NCI-H226 (cell line): ENCODE data around the gene GNPDA2.

ENCODE experiments used
- DNase-seq: peaks from one replicate; pipeline ENCODE4 v3.0.0-alpha.2; 2015

GNPDA2 gene

DNA sequence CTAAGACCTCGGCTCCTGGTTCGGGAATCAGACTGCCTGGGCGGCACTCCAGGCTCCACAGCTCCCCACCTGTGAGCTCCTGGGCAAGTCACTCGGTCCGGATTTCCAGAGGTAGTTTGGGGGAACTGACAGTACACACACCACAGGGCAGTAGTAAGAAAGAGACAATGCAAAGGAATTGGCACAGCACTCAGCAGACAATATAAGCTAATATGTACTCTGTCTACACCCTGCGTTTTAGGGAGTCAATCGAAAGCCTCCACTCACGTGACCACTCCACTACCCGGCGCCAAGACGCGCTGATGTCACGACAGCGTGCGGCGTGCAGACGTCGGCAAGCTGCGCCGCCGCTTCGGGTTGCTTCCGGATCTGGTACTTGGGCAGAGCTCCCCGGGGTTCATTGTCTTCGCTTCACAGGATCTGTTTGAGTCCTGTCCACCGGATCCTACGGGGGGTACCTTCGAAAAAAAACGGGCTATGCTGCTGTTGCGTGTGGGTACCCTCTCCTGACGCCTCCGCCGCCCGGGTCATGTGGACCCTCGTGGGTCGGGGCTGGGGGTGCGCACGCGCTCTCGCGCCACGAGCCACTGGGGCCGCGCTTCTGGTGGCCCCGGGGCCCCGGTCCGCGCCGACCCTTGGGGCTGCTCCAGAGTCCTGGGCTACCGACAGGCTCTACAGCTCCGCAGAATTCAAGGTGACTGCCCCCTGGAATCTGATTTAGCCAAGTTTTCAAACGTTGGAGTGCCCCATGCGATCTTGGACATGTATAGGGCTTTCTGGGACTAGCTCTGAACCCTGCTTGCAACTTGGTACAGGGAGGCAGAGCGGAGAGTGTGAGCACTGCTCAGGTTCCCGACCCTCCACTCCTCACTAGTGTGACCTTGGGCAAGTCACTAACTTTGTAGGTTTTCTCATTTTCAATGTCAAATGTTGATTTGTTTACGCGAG lies 48.0 kb downstream of the GNPDA2 start, which contains the start of gene GUF1:
Gene GUF1 (plus strand): TSS at position 327 of the 948 bp plus-strand sequence. CDS start 203 bp downstream, at position 530.
- DNase-seq, result peak; percentile 87

DNA sequence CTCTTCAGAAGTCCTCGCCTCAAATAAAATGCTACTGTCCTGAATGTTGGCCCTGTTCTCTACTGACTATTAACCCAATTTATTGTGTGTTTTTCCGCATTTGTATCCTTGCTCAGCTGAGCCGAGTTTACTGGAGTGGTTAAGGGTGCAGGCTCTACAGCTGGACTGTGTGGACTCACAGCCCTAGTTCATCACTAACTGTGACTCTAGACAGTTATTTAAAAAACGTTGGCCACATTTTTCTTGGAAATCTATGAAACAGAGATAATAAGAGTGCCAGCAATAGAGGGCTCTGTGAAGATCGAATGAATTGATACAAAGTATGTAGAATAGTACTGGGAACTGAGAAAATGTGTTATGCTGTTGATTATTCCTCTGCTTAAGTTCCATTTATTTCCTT lies 51.0 kb downstream of the GNPDA2 start:
- no peak for DNase-seq

DNA sequence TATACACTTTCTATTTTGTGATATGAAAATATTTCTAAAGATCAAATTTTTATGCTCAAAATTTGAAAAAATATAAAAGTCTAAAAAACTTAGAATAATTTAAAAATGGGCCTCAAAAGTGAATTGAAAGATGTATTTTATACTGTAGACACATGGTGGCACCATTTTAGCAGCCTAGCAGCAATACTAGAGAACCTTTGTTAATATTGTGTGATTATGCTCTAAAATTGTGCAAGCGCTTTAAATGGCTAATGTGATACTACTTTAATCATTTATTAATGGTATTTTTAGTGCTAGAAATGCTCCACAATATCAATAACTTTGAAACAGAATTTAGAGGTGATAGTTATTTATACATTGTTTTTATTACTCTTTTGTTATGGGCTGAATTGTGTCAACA lies 51.9 kb downstream of the GNPDA2 start:
- DNase-seq, result no peak

DNA sequence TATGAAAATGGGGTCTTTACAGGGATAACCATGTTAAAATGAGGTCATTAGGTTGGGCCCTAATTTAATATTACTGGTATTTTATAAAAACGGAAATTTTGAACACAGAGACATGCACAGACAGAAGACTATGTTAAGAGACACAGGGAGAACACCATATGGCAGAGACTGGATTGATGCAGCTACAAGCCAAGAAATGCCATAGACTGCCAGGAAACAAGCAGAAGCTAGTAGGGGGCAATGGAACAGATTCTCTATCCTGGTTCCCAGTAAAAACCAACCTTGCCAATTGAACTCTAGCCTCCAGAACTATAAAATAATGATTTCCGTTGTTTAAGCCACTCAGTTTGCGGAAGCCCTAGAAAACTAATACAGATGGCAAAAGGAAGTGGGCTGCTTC lies 54.7 kb downstream of the GNPDA2 start:
- DNase-seq, result no peak

DNA sequence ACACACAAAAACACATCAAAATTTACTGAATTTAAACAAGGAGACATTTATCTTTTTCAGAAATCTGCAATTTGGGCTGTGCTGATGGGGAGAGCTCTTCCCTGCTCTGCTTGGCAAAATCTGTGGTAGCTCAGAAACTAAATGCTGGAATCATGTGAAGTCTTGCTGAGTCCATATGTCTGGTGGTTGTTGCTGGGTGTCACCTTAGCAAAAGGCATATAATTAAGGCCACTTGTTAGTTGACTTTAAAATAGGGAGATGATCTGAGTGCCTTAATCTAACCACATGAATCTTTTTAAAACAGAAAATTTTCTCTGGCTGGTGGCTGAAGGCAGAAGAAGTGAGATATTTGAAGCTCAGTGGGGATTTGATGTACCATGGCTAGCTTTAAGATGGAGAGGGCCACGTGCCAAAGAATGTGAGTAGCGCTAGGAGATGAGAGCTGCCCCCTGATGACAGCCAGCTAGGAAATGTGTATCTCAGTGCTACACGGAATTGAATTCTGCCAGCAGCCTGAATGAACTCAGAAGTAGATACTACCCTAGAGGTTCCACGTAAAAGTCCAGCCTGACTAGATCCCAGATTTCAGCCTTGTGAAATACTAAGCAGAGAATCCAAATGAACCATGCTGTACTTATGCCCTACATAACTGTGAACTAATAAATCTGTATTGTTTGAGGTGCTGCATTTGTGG lies 55.7 kb downstream of the GNPDA2 start:
- no peak for DNase-seq

DNA sequence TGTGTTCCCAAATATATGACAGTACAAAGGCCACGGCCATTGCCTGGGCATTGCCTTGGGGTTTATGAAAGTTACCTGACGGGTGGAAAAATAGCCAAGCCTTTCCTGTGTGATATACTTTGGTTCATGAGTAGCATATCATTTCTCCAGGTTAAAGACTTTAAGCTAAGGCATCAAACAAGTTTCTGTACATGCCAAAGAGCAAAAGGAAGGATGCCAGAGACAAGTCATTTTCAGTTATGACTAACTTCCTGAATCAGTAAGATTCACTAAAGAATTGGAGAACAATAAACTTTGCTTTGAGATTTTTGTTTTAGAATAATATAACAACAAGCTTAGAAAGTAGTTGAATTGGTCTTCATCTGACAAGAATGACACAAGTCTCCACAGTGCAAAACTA lies 57.8 kb downstream of the GNPDA2 start:
- no peak for DNase-seq

DNA sequence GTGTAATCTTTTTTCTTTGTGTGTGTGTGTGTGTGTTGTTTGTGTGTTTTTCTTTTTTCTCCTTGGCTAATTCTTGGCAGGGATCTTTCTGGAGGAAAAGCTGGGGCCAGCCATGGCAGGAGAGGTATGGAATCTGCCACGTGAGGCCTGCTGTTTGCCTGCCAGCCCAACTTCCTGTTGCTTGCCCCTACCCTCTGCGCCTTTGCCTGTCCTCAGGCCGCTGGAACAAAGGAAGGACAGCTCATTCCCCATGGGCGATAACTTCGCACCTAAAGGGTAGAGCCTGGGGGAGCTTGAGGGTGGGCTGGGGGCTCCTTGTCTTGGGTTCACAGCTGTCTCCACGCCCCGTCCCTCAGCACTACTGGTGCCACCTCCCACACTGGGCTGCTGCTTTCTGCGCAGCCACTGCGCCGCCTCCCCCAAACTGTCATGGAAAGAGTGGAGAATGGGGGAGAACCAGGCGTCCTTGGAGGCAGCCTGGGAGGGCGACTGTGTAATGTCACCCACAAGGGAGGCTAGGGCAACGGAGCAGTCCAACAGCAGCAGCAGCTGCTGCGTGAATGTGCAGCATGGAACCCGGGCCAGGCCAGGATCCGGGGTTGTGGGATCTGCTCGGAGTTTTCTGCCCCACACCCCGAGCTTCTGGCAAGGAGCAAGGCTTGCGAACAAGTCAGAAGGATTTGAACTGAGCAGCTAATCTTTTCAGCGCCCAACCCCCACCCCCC lies 62.7 kb downstream of the GNPDA2 start:
- no peak for DNase-seq

DNA sequence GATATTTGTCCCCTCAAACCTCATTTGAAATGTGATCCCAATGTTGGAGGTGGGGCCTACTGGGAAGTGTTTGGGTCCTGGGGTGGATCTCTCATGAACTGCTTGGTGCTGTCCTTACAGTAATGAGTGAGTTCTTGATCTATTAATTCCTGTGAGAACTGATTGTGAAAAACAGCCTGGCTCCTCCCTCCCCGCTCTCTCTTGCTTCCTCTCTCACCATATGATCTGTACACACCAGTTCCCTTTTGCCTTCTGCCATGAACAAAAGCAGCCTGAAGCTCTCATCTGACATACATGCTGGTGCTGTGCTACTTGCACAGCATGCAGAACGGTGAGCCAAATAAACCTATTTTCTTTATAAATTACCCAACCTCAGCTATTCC lies 63.7 kb downstream of the GNPDA2 start:
- DNase-seq, result no peak

DNA sequence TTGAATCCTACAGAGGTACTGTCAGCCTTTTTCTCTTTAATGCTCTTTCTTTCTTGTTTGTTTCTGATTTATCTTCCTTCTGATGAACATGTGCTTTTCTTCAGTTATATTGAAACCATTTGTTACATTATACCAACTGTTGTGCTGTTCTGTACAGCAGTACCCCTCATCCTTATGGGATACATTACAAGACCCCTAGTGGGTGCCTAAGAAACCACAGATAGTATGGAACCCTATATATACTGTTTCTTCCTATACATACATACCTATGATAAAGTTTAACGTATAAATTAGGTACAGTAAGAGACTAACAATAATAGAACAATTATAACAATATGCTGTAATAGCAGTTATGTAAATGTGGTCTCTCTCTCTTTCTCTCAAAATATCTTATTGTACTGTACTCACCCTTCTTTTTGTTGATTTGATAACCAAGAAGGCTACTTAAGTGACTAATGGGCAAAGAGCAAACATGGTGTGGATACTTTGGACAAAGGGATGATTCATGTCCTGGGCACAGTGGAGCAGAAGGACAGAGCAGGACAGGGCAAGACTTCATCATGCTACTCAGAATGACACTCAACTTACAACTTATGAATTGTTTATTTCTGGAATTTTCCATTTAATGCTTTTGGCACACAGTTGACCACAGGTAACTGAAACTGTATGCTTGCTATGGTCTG lies 64.3 kb downstream of the GNPDA2 start:
- DNase-seq, result no peak

DNA sequence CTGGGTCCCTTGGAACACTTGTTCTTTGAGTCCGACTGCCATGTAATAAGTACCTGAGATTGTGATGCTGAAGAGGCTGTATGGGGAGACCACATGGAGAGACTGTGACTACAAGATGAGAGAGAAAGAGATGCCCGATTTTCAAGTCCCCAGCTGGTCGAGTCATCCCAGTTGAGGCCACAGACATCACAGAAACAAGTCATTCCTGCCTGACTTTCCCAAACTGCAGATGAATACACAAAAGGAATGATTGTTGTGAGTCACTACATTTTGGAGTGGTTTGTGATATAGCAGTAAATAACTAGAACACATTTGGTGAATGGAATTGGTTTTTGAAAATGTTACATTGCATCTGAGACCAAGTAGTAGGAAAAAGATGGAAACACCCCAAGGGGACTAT lies 66.0 kb downstream of the GNPDA2 start:
- no peak for DNase-seq

DNA sequence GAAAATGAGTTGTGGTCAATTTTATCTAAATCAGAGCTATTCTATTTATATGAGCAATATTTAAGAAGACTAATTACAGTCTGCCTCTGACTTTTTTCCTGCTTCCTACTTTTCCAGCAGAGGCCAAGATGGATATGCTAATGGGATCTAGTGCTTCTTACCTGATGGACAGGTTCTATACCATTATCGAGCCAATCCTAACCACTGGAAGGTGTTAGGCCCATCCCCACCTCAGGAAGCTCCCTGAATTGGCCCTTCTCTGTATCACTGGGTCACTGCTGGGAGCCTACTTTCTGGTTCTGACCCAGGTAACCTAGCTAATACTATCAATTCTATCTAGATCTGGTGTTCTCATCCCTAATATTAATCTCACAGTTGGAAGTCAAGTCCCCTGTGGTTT lies 74.4 kb downstream of the GNPDA2 start:
- no peak for DNase-seq
